Cardiac muscle cell (in vitro differentiated cells and primary cell): Measurements from ENCODE around the gene OR2Y1. TPM values are rescaled to one million over a fixed set of nuclear protein-coding genes. Genes with fewer than 3 reads are reported as not detected.
"Not testable (repeated sequence)": the region's sequence is repeated elsewhere in the genome, so short reads cannot be mapped to it uniquely, and the experiment has no call there.

Experiments
- DNase-seq, 2 donors: peaks; one replicate each; pipeline versions ENCODE4 v3.0.0 to v3.0.0-alpha.2; 2010 to 2017; ENCODE audit warnings: low read depth in 1 of 2, low spot score in 1 of 2
- H3K27ac ChIP-seq: fragments of 200-600 bp; sonication (generic); 2 replicates; pipeline ENCODE4 v1.5.1; 2016
- H3K27me3 ChIP-seq: fragments of 200-600 bp; sonication (generic); 2 replicates; pipeline ENCODE4 v1.6.0; 2016; ENCODE audit warnings: control low read depth
- H3K36me3 ChIP-seq: fragments of 200-600 bp; sonication (generic); 2 replicates; pipeline ENCODE4 v1.5.1; 2016; ENCODE audit warnings: control low read depth
- H3K4me1 ChIP-seq: fragments of 200-600 bp; sonication (generic); 2 replicates; pipeline ENCODE4 v1.8.1; 2017; ENCODE audit warnings: low read depth, mild to moderate bottlenecking, mixed run types
- H3K4me3 ChIP-seq: fragments of 200-600 bp; sonication (generic); 2 replicates; pipeline ENCODE4 v1.5.1; 2016; ENCODE audit warnings: mild to moderate bottlenecking
- H3K9me3 ChIP-seq: fragments of 200-600 bp; sonication (generic); 2 replicates; pipeline ENCODE4 v1.5.1; 2017; ENCODE audit warnings: low read depth, mild to moderate bottlenecking, control low read depth
- polyA plus RNA-seq: library from polyadenylated mRNA; unstranded; fragments of >200 nt; fragmentation: Nextera tagmentation; extraction: Ambion mirVana; gene quantifications from 2 replicates; pipeline ENCODE4 v1.2.1, GENCODE V29; 2016
- total RNA-seq: library from RNA; depleted of rRNA; stranded (reverse); fragments of >200 nt; gene quantifications from 2 replicates; pipeline ENCODE4 v1.2.3, GENCODE V29; 2016
- TF ChIP-seq, protein P1 (sequence below): IDR thresholded peaks from 2 replicates; pipeline ENCODE4 v1.5.1; 2012; ENCODE audit warnings: low read depth, mild to moderate bottlenecking, low read length

OR2Y1 gene
- total and polyA plus RNA-seq, 2 experiments from 2014 or later = not detected

DNA sequence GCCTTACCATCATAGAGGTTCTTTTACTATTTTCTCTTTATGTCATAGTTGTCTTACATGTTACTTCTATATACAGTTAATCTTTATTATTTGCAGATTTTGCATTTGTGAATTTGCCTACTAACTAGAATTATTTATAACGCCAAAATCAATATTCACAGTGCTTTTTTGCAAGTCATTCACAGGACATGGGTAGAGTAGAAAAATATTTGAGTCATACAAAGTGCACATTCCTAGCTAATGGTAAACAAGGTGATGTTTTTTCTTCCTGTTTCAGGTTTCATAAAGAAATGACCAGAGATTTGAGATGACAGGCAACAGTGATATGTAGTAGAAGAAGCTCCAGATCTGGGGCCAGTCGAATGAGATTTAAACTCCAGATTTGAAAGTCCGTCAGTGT, 30.0 kb upstream of the OR2Y1 start:
- H3K4me3 ChIP-seq = no peak overlapping the region
- no peaks in the 10 kb centered on the region for H3K4me1 ChIP-seq
- no peaks in the 10 kb centered on the region for H3K9me3 ChIP-seq
- DNase-seq = no peak
- H3K27me3 ChIP-seq = no peaks in the 10 kb centered on the region
- TF ChIP-seq, protein P1, sequence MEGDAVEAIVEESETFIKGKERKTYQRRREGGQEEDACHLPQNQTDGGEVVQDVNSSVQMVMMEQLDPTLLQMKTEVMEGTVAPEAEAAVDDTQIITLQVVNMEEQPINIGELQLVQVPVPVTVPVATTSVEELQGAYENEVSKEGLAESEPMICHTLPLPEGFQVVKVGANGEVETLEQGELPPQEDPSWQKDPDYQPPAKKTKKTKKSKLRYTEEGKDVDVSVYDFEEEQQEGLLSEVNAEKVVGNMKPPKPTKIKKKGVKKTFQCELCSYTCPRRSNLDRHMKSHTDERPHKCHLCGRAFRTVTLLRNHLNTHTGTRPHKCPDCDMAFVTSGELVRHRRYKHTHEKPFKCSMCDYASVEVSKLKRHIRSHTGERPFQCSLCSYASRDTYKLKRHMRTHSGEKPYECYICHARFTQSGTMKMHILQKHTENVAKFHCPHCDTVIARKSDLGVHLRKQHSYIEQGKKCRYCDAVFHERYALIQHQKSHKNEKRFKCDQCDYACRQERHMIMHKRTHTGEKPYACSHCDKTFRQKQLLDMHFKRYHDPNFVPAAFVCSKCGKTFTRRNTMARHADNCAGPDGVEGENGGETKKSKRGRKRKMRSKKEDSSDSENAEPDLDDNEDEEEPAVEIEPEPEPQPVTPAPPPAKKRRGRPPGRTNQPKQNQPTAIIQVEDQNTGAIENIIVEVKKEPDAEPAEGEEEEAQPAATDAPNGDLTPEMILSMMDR = no peak
- no peaks in the 10 kb centered on the region for H3K36me3 ChIP-seq
- H3K27ac ChIP-seq = no peak overlapping the region

DNA sequence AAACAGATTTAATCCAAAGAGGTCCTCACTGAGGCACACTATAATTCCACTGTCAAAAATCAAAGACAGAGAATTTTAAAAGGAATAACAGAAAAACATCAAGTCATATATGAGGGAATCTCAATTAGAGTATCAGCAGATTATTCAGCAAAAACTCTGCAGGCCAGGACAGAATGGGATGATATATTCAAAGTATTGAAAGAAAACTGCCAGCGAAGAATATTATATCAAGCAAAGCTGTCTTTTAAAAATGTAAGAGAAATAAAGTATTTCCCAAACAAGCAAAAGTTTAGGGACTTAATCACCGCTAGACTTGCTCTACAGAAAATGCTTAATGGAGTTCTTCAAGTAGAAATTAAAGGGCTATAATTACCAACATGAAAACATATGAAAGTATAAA, 15.7 kb upstream of the OR2Y1 start:
- H3K36me3 ChIP-seq = no peaks in the 10 kb centered on the region
- H3K9me3 ChIP-seq = no peaks in the 10 kb centered on the region
- H3K4me3 ChIP-seq = no peak overlapping the region
- no peaks in the 10 kb centered on the region for H3K4me1 ChIP-seq
- no peak overlapping the region for H3K27ac ChIP-seq
- TF ChIP-seq, protein P1 = no peak
- H3K27me3 ChIP-seq = no peaks in the 10 kb centered on the region
- no peak for DNase-seq

DNA sequence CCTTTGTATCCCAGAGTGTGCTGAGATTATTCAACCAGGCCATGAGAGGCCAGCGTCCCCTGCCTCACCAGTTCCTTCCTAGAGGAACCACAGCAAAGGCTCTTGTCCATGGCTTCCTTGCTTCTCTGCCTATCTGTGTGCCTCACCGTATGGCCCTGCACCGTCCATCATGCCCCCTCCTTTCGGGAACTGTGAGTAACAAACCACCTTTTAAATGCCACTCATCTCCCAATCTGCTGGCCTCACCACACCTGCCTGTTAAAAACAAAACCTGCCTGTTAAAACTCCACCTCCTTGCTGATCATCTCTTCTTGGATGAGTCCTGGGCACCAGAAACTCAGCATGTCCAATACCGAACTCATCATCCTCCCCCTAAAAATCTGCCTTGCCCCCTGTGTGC, 4.4 kb upstream of the OR2Y1 start:
- TF ChIP-seq, protein P1 = no peak
- Histone ChIP-seq H3K9me3 (no peaks in the 10 kb centered on the region), H3K27me3 (no peaks in the 10 kb centered on the region), H3K27ac (no peak overlapping the region), H3K4me3 (no peak overlapping the region), H3K4me1 (no peaks in the 10 kb centered on the region), H3K36me3 (no peaks in the 10 kb centered on the region)
- no peak for DNase-seq

DNA sequence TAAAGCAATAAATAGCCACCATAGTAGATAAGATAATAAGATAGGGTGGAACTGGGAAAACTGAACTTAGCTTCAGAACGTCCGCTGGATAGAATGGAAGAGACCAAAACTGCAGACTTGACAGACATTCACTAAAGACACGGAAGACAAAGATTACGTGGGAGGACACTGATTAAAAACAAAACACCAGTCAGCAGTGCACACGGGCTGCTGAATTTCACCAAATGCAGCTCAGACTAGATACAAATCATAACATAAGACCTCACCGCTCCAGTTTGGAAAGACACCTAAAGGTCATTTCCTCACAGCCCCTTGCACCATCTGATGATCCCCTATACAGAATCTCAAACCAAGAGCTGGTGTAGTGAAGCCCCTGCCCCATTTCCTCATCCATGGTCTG, 2.9 kb upstream of the OR2Y1 start:
- Histone ChIP-seq H3K27ac (no peak overlapping the region), H3K4me1 (no peaks in the 10 kb centered on the region), H3K27me3 (no peaks in the 10 kb centered on the region), H3K36me3 (no peaks in the 10 kb centered on the region), H3K9me3 (no peaks in the 10 kb centered on the region), H3K4me3 (no peak overlapping the region)
- DNase-seq = no peak
- TF ChIP-seq, protein P1 = no peak

DNA sequence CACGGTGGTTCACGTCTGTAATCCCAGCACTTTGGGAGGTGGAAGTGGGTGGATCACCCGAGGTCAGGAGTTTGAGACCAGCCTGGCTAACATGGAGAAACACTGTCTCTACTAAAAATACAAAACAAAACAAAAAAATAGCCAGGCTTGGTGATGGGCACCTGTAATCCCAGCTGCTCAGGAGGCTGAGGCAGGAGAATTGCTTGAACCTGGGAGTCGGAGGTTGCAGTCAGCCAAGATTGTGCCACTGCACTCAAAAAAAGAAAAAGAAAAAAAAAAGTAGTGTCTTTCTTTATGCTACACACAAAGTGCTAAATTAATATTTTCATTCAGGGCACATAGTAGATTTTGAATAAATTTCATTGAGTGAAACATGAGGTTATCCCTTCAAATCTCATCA, 1.1 kb upstream of the OR2Y1 start:
- not testable (repeated sequence) for DNase-seq, H3K4me3 ChIP-seq, H3K27ac ChIP-seq

DNA sequence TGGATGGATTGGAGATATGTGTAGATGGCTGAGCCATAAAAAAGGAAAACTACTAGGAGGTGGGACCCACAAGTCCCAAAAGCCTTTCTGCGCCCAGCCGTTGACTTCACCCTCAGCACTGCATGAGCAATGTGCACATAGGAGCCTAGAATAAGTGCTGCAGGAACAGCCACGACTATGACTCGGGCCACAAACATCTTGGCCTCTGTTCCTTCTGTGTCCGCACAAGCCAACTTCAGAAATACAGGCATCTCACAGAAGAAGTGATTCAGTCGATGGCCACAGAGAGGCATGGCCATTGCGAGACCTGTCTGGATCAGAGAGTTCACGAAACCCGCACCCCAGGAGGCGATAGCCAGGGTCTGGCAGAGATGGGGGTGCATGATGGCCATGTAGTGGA, 587 bp downstream of the OR2Y1 start:
- H3K27ac ChIP-seq = no peak overlapping the region
- no peaks in the 10 kb centered on the region for H3K27me3 ChIP-seq
- H3K4me3 ChIP-seq = no peak overlapping the region
- H3K36me3 ChIP-seq = no peaks in the 10 kb centered on the region
- no peak for DNase-seq
- TF ChIP-seq, protein P1 = no peak
- no peaks in the 10 kb centered on the region for H3K9me3 ChIP-seq
- no peaks in the 10 kb centered on the region for H3K4me1 ChIP-seq

More for the DNA sequence above, 1.1 kb upstream of the OR2Y1 start:
- not testable (repeated sequence) for H3K4me1 ChIP-seq, H3K9me3 ChIP-seq, H3K27me3 ChIP-seq, H3K36me3 ChIP-seq
